Measurements from ENCODE around the gene CCDC169. TPM values are rescaled to one million over a fixed set of nuclear protein-coding genes. Genes with fewer than 3 reads are reported as not detected.
"Not testable (repeated sequence)": the region's sequence is repeated elsewhere in the genome, so short reads cannot be mapped to it uniquely, and the experiment has no call there.

CCDC169 gene
- total RNA-seq, 2 donors from 2014 or later, result 0.27 to 0.61 TPM

- DNase-seq (no peak), ATAC-seq (no peak)
- intact Hi-C loops (cut with DNase I, micrococcal nuclease), result no loop called here
These were observed 26.4 kb upstream of the CCDC169 start for GRCh38 chr13:36323951-36324566.

- DNase-seq, result no peak
- no peak for ATAC-seq
- intact Hi-C loops (cut with DNase I, micrococcal nuclease), result no loop called here
These were observed 25.8 kb upstream of the CCDC169 start for GRCh38 chr13:36323408-36323807.

GRCh38 chr13:36319793-36320192, 22.2 kb upstream of the CCDC169 start:
- ATAC-seq; intact Hi-C loops (cut with DNase I, micrococcal nuclease); DNase-seq: not testable (repeated sequence)

GRCh38 chr13:36313047-36313969, 15.7 kb upstream of the CCDC169 start:
- no peak for ATAC-seq
- DNase-seq, result no peak
- intact Hi-C loops (cut with DNase I, micrococcal nuclease), result no loop called here

- no peak for ATAC-seq
- no peak for DNase-seq
- intact Hi-C loops (cut with DNase I, micrococcal nuclease), result no loop called here
These were observed 12.9 kb upstream of the CCDC169 start for GRCh38 chr13:36310417-36311108.

- no peak for DNase-seq
- ATAC-seq, result no peak
- intact Hi-C loops (cut with DNase I, micrococcal nuclease), result no loop called here
These were observed 4.7 kb upstream of the CCDC169 start for GRCh38 chr13:36302289-36302688.

- intact Hi-C loops (cut with DNase I, micrococcal nuclease); DNase-seq; ATAC-seq: not testable (repeated sequence)
These were observed 1.9 kb upstream of the CCDC169 start for GRCh38 chr13:36299469-36299868.

- intact Hi-C loops (cut with DNase I, micrococcal nuclease), result no loop called here
- no peak for ATAC-seq
- no peak for DNase-seq
These were observed 988 bp upstream of the CCDC169 start for GRCh38 chr13:36298535-36299068.

GRCh38 chr13:36294096-36294495, 3.5 kb downstream of the CCDC169 start:
- intact Hi-C loops (cut with DNase I, micrococcal nuclease), result no loop called here
- no peak for ATAC-seq
- no peak for DNase-seq

GRCh38 chr13:36293497-36293896, 4.1 kb downstream of the CCDC169 start:
- ATAC-seq (no peak), DNase-seq (no peak)
- intact Hi-C loops (cut with DNase I, micrococcal nuclease), result no loop called here

GRCh38 chr13:36288794-36289391, 8.7 kb downstream of the CCDC169 start:
- intact Hi-C loops (cut with DNase I, micrococcal nuclease), result loop anchor here in 1 of 2 donors (10.0 kb wide), 1 partner anchor 106 kb away; no protein-coding TSS in a partner anchor
- DNase-seq, result no peak
- no peak for ATAC-seq

GRCh38 chr13:36286006-36286405, 11.6 kb downstream of the CCDC169 start:
- no peak for DNase-seq
- intact Hi-C loops (cut with DNase I, micrococcal nuclease), result loop anchor here in 1 of 2 donors (10.0 kb wide), 1 partner anchor 109 kb away; no protein-coding TSS in a partner anchor
- no peak for ATAC-seq

GRCh38 chr13:36282821-36283432, 14.7 kb downstream of the CCDC169 start:
- DNase-seq (no peak), ATAC-seq (peak; percentile 61)
- intact Hi-C loops (cut with DNase I, micrococcal nuclease), result loop anchor here in 1 of 2 donors (10.0 kb wide), 1 partner anchor 112 kb away; no protein-coding TSS in a partner anchor

GRCh38 chr13:36275190-36276002, 22.2 kb downstream of the CCDC169 start:
- DNase-seq, result peak in 1 of 2 donors; percentile 11
- intact Hi-C loops (cut with DNase I, micrococcal nuclease), result loop anchor here in 1 of 2 donors (5.0 kb wide), 1 partner anchor 298 kb away; no protein-coding TSS in a partner anchor
- no peak for ATAC-seq

- ATAC-seq (no peak), DNase-seq (no peak)
- intact Hi-C loops (cut with DNase I, micrococcal nuclease), result no loop called here
These were observed 24.2 kb downstream of the CCDC169 start for GRCh38 chr13:36273431-36273830.

- intact Hi-C loops (cut with DNase I, micrococcal nuclease), result no loop called here
- ATAC-seq (no peak), DNase-seq (no peak)
These were observed 35.6 kb downstream of the CCDC169 start for GRCh38 chr13:36261976-36262375.

GRCh38 chr13:36261011-36261410, 36.6 kb downstream of the CCDC169 start:
- DNase-seq, result no peak
- no peak for ATAC-seq
- intact Hi-C loops (cut with DNase I, micrococcal nuclease), result no loop called here
